HG03280 (cell line): Measurements from ENCODE around the gene DGKH.
"Not testable (repeated sequence)": the region's sequence is repeated elsewhere in the genome, so short reads cannot be mapped to it uniquely, and the experiment has no call there.

Experiments used
- ATAC-seq: cut with Tn5 transposase; IDR thresholded peaks from one replicate; pipeline ENCODE4 v1.9.1; 2021; ENCODE audit warnings: mild to moderate bottlenecking, moderate library complexity; ENCODE audit not compliant: unreplicated experiment

DGKH gene

GRCh38 chr13:42068886-42069285 lies 20.4 kb downstream of the DGKH start:
- no peak for ATAC-seq

GRCh38 chr13:42070599-42070998 lies 22.2 kb downstream of the DGKH start:
- ATAC-seq: not testable (repeated sequence)

- not testable (repeated sequence) for ATAC-seq
Measured at GRCh38 chr13:42071179-42071578, 22.7 kb downstream of the DGKH start.

- no peak for ATAC-seq
Measured at GRCh38 chr13:42071672-42072419, 23.4 kb downstream of the DGKH start.

- no peak for ATAC-seq
Measured at GRCh38 chr13:42073683-42074082, 25.2 kb downstream of the DGKH start.

- ATAC-seq: no peak
Measured at GRCh38 chr13:42075517-42075916, 27.1 kb downstream of the DGKH start.

GRCh38 chr13:42076309-42076713 lies 27.9 kb downstream of the DGKH start:
- ATAC-seq: no peak

- ATAC-seq: no peak
Measured at GRCh38 chr13:42078128-42078808, 29.8 kb downstream of the DGKH start.

GRCh38 chr13:42083138-42083770 lies 34.8 kb downstream of the DGKH start:
- ATAC-seq: no peak

GRCh38 chr13:42084722-42085121 lies 36.3 kb downstream of the DGKH start:
- ATAC-seq: no peak

GRCh38 chr13:42086582-42086981 lies 38.1 kb downstream of the DGKH start:
- no peak for ATAC-seq

GRCh38 chr13:42094516-42095040 lies 46.1 kb downstream of the DGKH start:
- no peak for ATAC-seq

GRCh38 chr13:42096222-42096621 lies 47.8 kb downstream of the DGKH start:
- not testable (repeated sequence) for ATAC-seq

- no peak for ATAC-seq
Measured at GRCh38 chr13:42099962-42100675, 51.7 kb downstream of the DGKH start.

GRCh38 chr13:42100960-42101359 lies 52.5 kb downstream of the DGKH start:
- ATAC-seq: no peak

- no peak for ATAC-seq
Measured at GRCh38 chr13:42101821-42102585, 53.6 kb downstream of the DGKH start.

GRCh38 chr13:42102961-42103865 lies 54.8 kb downstream of the DGKH start:
- ATAC-seq: no peak

- ATAC-seq: no peak
Measured at GRCh38 chr13:42106998-42107397, 58.5 kb downstream of the DGKH start.

- ATAC-seq: no peak
Measured at GRCh38 chr13:42107421-42107820, 59.0 kb downstream of the DGKH start.
